ENCODE data around the gene SLC10A7.

DNA sequence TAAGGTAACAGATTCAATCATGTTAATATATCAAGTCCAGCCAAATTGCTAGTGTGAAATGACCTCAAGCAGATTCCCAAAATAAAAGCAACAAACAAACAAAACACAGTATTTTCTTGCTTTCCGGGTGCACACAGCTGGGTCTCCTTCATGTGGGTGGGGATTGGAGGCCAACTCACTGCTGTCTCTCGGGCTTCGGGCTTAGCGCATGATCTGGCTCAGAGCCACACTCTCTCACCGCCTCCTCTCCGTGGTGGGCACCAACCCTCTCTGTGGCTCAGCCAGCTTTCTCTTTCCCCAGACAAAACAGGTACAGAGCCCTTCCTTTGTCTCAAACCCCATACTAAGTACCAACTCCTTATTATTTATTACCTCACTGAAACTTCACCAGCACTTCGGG lies 310.3 kb downstream of the SLC10A7 start:
- TF ChIP-seq, protein P1, sequence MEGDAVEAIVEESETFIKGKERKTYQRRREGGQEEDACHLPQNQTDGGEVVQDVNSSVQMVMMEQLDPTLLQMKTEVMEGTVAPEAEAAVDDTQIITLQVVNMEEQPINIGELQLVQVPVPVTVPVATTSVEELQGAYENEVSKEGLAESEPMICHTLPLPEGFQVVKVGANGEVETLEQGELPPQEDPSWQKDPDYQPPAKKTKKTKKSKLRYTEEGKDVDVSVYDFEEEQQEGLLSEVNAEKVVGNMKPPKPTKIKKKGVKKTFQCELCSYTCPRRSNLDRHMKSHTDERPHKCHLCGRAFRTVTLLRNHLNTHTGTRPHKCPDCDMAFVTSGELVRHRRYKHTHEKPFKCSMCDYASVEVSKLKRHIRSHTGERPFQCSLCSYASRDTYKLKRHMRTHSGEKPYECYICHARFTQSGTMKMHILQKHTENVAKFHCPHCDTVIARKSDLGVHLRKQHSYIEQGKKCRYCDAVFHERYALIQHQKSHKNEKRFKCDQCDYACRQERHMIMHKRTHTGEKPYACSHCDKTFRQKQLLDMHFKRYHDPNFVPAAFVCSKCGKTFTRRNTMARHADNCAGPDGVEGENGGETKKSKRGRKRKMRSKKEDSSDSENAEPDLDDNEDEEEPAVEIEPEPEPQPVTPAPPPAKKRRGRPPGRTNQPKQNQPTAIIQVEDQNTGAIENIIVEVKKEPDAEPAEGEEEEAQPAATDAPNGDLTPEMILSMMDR (IDR thresholded peaks at IDR 0.05; ENCODE audit: low read depth, low read length): no peak
- TF ChIP-seq EZH2phosphoT487 (IDR thresholded peaks at IDR 0.05; ENCODE audit: low read depth): no peak
